Measurements from ENCODE around the gene MGME1. TPM values are rescaled to one million over a fixed set of nuclear protein-coding genes. Genes with fewer than 3 reads are reported as not detected.

The MGME1 gene
- total and polyA plus RNA-seq, 2 donors (not counting 1 experiment from before 2014, with no cell fraction given), result 11.7 to 11.9 TPM

DNA sequence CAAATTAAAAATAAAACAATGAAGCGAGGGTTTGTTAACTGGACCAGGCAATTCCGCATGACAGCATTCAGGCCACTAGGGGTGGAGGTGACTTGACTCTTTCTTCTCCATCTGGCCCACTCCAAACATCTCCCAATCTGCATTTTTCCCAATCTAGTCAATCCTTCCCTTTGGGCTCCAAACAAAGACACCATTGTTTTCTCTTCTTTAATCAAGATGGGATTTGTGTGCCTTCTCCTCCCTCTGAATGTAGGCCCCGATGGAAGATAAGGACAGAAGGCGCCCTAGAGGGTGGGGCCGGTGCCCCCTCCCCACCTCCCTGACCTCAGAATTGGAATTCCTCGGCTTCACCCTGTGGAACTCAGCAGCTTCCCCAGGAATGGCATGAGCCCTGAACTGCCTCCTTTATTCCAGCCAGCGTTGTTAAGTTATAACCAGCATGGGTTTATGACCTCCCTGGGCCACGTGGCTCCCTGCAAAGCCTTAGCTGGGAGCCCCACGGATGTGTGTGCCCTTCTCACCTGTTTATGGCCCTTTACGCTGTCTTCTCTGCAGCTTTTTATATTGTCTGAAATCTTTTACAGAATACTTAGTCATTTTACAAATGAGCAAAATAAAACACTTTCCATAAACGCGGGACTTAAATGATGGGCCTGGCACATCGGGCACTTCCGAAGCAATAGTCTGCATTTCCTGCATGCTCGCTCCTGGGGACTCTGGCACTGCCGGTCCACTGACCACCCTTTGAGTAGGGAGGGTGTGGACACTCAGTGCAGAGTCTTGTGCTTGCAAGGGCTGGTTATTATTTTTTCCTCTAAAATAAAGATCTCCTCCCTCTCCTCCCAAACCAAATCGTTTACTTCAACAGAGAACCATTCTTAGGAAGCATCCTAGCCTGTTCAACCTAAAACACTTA is 64.4 kb downstream of the MGME1 start:
- no peak for DNase-seq (ENCODE audit: low read depth in 2 of 2)
- Histone ChIP-seq H4K20me1 (ENCODE audit: control insufficient read depth, extremely low read depth, insufficient read depth, low read length) (no peaks in the 10 kb centered on the region), H3K36me3 (ENCODE audit: control insufficient read depth, insufficient read depth, low read length) (no peaks in the 10 kb centered on the region), H3K27ac (ENCODE audit: insufficient read depth, low read length) (no peak overlapping the region), H2AFZ (ENCODE audit: low read length) (no peak overlapping the region), H3K27me3 (ENCODE audit: control insufficient read depth, insufficient read depth, low read length) (no peaks in the 10 kb centered on the region), H3K79me2 (ENCODE audit: control insufficient read depth, insufficient read depth, low read length) (no peaks in the 10 kb centered on the region), H3K9me3 (ENCODE audit: control insufficient read depth, insufficient read depth, low read depth, low read length) (no peaks in the 10 kb centered on the region), H3K4me3 (replicated peaks in 1 of 4; ENCODE audit: control extremely low read depth in 1 of 4, insufficient read depth in 1 of 4, low read depth in 3 of 4, low read length in 4 of 4) (no peak overlapping the region), H3K9ac (ENCODE audit: insufficient read depth, low read length) (no peak overlapping the region), H3K4me1 (ENCODE audit: control insufficient read depth, extremely low read depth, insufficient read depth, low read length) (no peaks in the 10 kb centered on the region), H3K4me2 (ENCODE audit: extremely low read depth, insufficient read depth, low read length) (no peak overlapping the region)
- no peak for TF ChIP-seq EZH2 (IDR thresholded peaks at IDR 0.05; ENCODE audit: low read length, missing control alignments)
- TF ChIP-seq, protein P1, sequence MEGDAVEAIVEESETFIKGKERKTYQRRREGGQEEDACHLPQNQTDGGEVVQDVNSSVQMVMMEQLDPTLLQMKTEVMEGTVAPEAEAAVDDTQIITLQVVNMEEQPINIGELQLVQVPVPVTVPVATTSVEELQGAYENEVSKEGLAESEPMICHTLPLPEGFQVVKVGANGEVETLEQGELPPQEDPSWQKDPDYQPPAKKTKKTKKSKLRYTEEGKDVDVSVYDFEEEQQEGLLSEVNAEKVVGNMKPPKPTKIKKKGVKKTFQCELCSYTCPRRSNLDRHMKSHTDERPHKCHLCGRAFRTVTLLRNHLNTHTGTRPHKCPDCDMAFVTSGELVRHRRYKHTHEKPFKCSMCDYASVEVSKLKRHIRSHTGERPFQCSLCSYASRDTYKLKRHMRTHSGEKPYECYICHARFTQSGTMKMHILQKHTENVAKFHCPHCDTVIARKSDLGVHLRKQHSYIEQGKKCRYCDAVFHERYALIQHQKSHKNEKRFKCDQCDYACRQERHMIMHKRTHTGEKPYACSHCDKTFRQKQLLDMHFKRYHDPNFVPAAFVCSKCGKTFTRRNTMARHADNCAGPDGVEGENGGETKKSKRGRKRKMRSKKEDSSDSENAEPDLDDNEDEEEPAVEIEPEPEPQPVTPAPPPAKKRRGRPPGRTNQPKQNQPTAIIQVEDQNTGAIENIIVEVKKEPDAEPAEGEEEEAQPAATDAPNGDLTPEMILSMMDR (conservative IDR thresholded peaks at IDR 0.05 in 1 of 2, IDR thresholded peaks at IDR 0.05 in 1 of 2; ENCODE audit: low read depth in 1 of 2, low read length in 2 of 2), result peak in 1 of 2 donors; percentile 6

DNA sequence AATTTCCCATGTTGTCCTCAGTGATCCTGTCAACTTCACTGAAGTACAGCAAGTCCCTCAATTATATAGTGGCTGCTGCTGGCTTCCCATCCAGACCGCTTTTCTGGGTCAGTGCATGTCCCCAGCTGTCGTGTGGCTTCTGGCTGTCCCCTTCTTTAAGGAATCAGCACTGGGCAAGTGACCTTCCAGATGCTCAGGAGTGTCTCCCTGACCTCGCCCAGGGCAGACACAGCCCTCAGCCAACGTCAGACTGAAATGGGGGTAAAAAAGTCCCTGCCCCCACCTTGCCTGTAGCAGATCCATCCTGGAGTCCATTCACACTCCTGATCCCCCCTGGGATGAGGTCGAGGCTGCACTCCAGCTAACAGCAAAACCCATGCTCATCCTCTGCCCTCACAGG is 65.2 kb downstream of the MGME1 start:
- H3K27me3 ChIP-seq (ENCODE audit: control insufficient read depth, insufficient read depth, low read length), result no peaks in the 10 kb centered on the region
- no peak overlapping the region for H2AFZ ChIP-seq (ENCODE audit: low read length)
- H3K4me2 ChIP-seq (ENCODE audit: extremely low read depth, insufficient read depth, low read length), result no peak overlapping the region
- H3K4me1 ChIP-seq (ENCODE audit: control insufficient read depth, extremely low read depth, insufficient read depth, low read length), result no peaks in the 10 kb centered on the region
- H3K9ac ChIP-seq (ENCODE audit: insufficient read depth, low read length), result no peak overlapping the region
- no peak for DNase-seq (ENCODE audit: low read depth in 2 of 2)
- H3K79me2 ChIP-seq (ENCODE audit: control insufficient read depth, insufficient read depth, low read length), result no peaks in the 10 kb centered on the region
- H3K27ac ChIP-seq (ENCODE audit: insufficient read depth, low read length), result no peak overlapping the region
- no peaks in the 10 kb centered on the region for H3K36me3 ChIP-seq (ENCODE audit: control insufficient read depth, insufficient read depth, low read length)
- H3K9me3 ChIP-seq (ENCODE audit: control insufficient read depth, insufficient read depth, low read depth, low read length), result no peaks in the 10 kb centered on the region
- no peak overlapping the region for H3K4me3 ChIP-seq (replicated peaks in 1 of 4; ENCODE audit: control extremely low read depth in 1 of 4, insufficient read depth in 1 of 4, low read depth in 3 of 4, low read length in 4 of 4)
- H4K20me1 ChIP-seq (ENCODE audit: control insufficient read depth, extremely low read depth, insufficient read depth, low read length), result no peaks in the 10 kb centered on the region
- no peak for TF ChIP-seq EZH2 (IDR thresholded peaks at IDR 0.05; ENCODE audit: low read length, missing control alignments)
- TF ChIP-seq, protein P1 (conservative IDR thresholded peaks at IDR 0.05 in 1 of 2, IDR thresholded peaks at IDR 0.05 in 1 of 2; ENCODE audit: low read depth in 1 of 2, low read length in 2 of 2), result no peak

DNA sequence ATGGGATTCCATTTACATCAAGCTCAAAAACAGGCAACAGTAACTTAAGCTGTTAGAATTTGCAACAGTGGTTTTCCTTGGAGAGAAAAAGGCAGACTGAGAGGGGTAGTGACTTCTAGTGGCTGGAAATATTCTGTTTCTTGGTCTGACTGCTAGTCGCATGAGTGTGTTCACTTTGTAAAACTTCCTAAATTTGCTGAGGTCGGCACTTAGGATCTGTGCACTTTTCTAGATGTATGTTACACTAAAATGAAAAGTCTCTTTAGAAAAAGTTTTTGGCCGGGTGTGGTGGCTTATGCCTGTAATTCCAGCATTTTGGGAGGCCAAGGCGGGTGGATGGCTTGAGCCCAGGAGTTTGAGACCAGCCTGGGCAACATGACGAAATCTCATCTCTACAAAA is 70.2 kb downstream of the MGME1 start:
- Histone ChIP-seq H3K9ac (ENCODE audit: insufficient read depth, low read length) (no peak overlapping the region), H3K4me2 (ENCODE audit: extremely low read depth, insufficient read depth, low read length) (no peak overlapping the region), H3K4me1 (ENCODE audit: control insufficient read depth, extremely low read depth, insufficient read depth, low read length) (no peaks in the 10 kb centered on the region), H3K36me3 (ENCODE audit: control insufficient read depth, insufficient read depth, low read length) (no peaks in the 10 kb centered on the region), H3K79me2 (ENCODE audit: control insufficient read depth, insufficient read depth, low read length) (no peaks in the 10 kb centered on the region), H4K20me1 (ENCODE audit: control insufficient read depth, extremely low read depth, insufficient read depth, low read length) (no peaks in the 10 kb centered on the region), H3K27ac (ENCODE audit: insufficient read depth, low read length) (no peak overlapping the region), H3K4me3 (replicated peaks in 1 of 4; ENCODE audit: control extremely low read depth in 1 of 4, insufficient read depth in 1 of 4, low read depth in 3 of 4, low read length in 4 of 4) (no peak overlapping the region), H3K9me3 (ENCODE audit: control insufficient read depth, insufficient read depth, low read depth, low read length) (no peaks in the 10 kb centered on the region), H3K27me3 (ENCODE audit: control insufficient read depth, insufficient read depth, low read length) (no peaks in the 10 kb centered on the region), H2AFZ (ENCODE audit: low read length) (no peak overlapping the region)
- DNase-seq (ENCODE audit: low read depth in 2 of 2), result no peak
- TF ChIP-seq EZH2 (IDR thresholded peaks at IDR 0.05; ENCODE audit: low read length, missing control alignments), result no peak
- TF ChIP-seq, protein P1 (conservative IDR thresholded peaks at IDR 0.05 in 1 of 2, IDR thresholded peaks at IDR 0.05 in 1 of 2; ENCODE audit: low read depth in 1 of 2, low read length in 2 of 2), result no peak

Other genes starting within 250 kb of the MGME1 start
- gene SNX5, start 224 bp upstream of the MGME1 start, total RNA-seq, result 122 and 127 TPM in 2 replicates
- gene SNX5, start 224 bp upstream of the MGME1 start, polyA plus RNA-seq, result 73.5 and 76.7 TPM in 2 replicates
- gene OVOL2, start 88.9 kb downstream of the MGME1 start, total RNA-seq, result not detected in 2 replicates
- gene OVOL2, start 88.9 kb downstream of the MGME1 start, polyA plus RNA-seq, result not detected in 2 replicates
- 17.0 and 18.5 TPM in 2 replicates for gene KAT14, start 168.8 kb downstream of the MGME1 start, total RNA-seq
- gene KAT14, start 168.8 kb downstream of the MGME1 start, polyA plus RNA-seq, result 9.8 and 10.4 TPM in 2 replicates
- 12.1 and 13.9 TPM in 2 replicates for gene PET117, start 168.8 kb downstream of the MGME1 start, total RNA-seq
- gene PET117, start 168.8 kb downstream of the MGME1 start, polyA plus RNA-seq, result 13.2 and 15.9 TPM in 2 replicates

All from fibroblast of lung (primary cell).